HepG2 (cell line): ENCODE results near the gene KRTAP3-3. TPM values are rescaled to one million over a fixed set of nuclear protein-coding genes. Genes with fewer than 3 reads are reported as not detected.

Source experiments
- CBX1 ChIP-seq: IDR thresholded peaks from one replicate; pipeline ENCODE4 v1.6.1; 2016; ENCODE audit warnings: antibody characterized with exemption, low read depth
- HNF4A ChIP-seq: sonication (generic); formaldehyde crosslinking; IDR thresholded peaks from 2 replicates; pipeline ENCODE4 v1.4.0; 2020; ENCODE audit warnings: missing genetic modification reagents
- HOXA3 ChIP-seq: sonication (generic); formaldehyde crosslinking; IDR thresholded peaks from 2 replicates; pipeline ENCODE4 v1.5.0; 2020; ENCODE audit warnings: missing genetic modification reagents
- MAF1 ChIP-seq: sonication (generic); formaldehyde crosslinking; IDR thresholded peaks from 2 replicates; pipeline ENCODE4 v1.5.0; 2020; ENCODE audit warnings: missing genetic modification reagents, borderline replicate concordance
- NR2C2 ChIP-seq: sonication (generic); formaldehyde crosslinking; IDR thresholded peaks from 2 replicates; pipeline ENCODE4 v1.4.0; 2020; ENCODE audit warnings: missing genetic modification reagents, mild to moderate bottlenecking, moderate library complexity, borderline replicate concordance
- PITX1 ChIP-seq: sonication (generic); formaldehyde crosslinking; IDR thresholded peaks from 2 replicates; pipeline ENCODE4 v1.5.1; 2020; ENCODE audit warnings: mild to moderate bottlenecking, missing genetic modification reagents
- RBM22 ChIP-seq: fragments of 200-400 bp; formaldehyde crosslinking; optimal IDR thresholded peaks from 2 replicates; pipeline ENCODE3; 2017; ENCODE audit warnings: mild to moderate bottlenecking, low read length, moderate library complexity
- REXO4 ChIP-seq: sonication (generic); formaldehyde crosslinking; IDR thresholded peaks from 2 replicates; pipeline ENCODE4 v1.8.0; 2022; ENCODE audit warnings: missing genetic modification reagents, mild to moderate bottlenecking, borderline replicate concordance
- RFXAP ChIP-seq: sonication (generic); formaldehyde crosslinking; IDR thresholded peaks from 2 replicates; pipeline ENCODE4 v1.4.0; 2020; ENCODE audit warnings: missing genetic modification reagents, borderline replicate concordance
- ZBTB21 ChIP-seq: sonication (generic); formaldehyde crosslinking; IDR thresholded peaks from 2 replicates; pipeline ENCODE4 v1.4.0; 2020; ENCODE audit warnings: missing genetic modification reagents
- ZNF546 ChIP-seq: sonication (generic); formaldehyde crosslinking; conservative IDR thresholded peaks from 2 replicates; pipeline ENCODE4 v1.8.1; 2023; ENCODE audit warnings: mild to moderate bottlenecking, missing genetic modification reagents
- ZNF550 ChIP-seq: sonication (generic); formaldehyde crosslinking; IDR thresholded peaks from 2 replicates; pipeline ENCODE4 v1.4.0; 2020; ENCODE audit warnings: mild to moderate bottlenecking, missing genetic modification reagents, borderline replicate concordance
- ZNF629 ChIP-seq: sonication (generic); formaldehyde crosslinking; conservative IDR thresholded peaks from 2 replicates; pipeline ENCODE4 v1.5.0; 2020; ENCODE audit warnings: missing genetic modification reagents
- ZNF644 ChIP-seq: IDR thresholded peaks from 2 replicates; pipeline ENCODE4 v1.6.1; 2016; ENCODE audit warnings: low read depth
- ZNF660 ChIP-seq: sonication (generic); formaldehyde crosslinking; IDR thresholded peaks from 2 replicates; pipeline ENCODE4 v1.5.1; 2020; ENCODE audit warnings: mild to moderate bottlenecking, low read depth, missing genetic modification reagents, borderline replicate concordance
- ZNF75D ChIP-seq: sonication (generic); formaldehyde crosslinking; IDR thresholded peaks from 2 replicates; pipeline ENCODE4 v1.8.1; 2023; ENCODE audit warnings: missing genetic modification reagents, mild to moderate bottlenecking, borderline replicate concordance
- ZNF782 ChIP-seq: sonication (generic); formaldehyde crosslinking; IDR thresholded peaks from 2 replicates; pipeline ENCODE4 v1.4.0; 2020; ENCODE audit warnings: missing genetic modification reagents, mild to moderate bottlenecking, borderline replicate concordance
- polyA plus RNA-seq, 8 experiments: library from polyadenylated mRNA; depleted of rRNA in 3 of 8; stranded (reverse) in 7 of 8; unstranded in 1 of 8; fragments of >200 nt; fragmentation: Illumina TruSeq in 4 of 8; extraction: Trizol in 4 of 8; gene quantifications; 2 replicates each; pipeline versions ENCODE4 v1.2.1 to v1.2.3, GENCODE V29; 2011 to 2016; ENCODE audit warnings: low read depth in 4 of 8, missing spikeins in 1 of 8, mixed read lengths in 1 of 8; ENCODE audit not compliant: insufficient read depth in 1 of 8
- total RNA-seq, 5 experiments: library from RNA; depleted of rRNA; stranded (reverse); fragments of >200 nt; fragmentation: Illumina TruSeq; extraction: Trizol; gene quantifications; 2 replicates each; pipeline ENCODE4 v1.2.3, GENCODE V29; 2016; ENCODE audit warnings: low read depth in 1 of 5
- TF ChIP-seq, protein P1 (sequence below): IDR thresholded peaks from 2 replicates; pipeline ENCODE4 v1.6.1; 2012; ENCODE audit warnings: low read depth, low read length, improper control_type of control experiment
- TF ChIP-seq, protein P2 (sequence below): sonication (generic); formaldehyde crosslinking; IDR thresholded peaks from 2 replicates; pipeline ENCODE4 v1.9.0; 2022; ENCODE audit warnings: low read depth, missing genetic modification reagents
- TF ChIP-seq, protein P3 (sequence below): sonication (generic); formaldehyde crosslinking; IDR thresholded peaks from 2 replicates; pipeline ENCODE4 v1.4.0; 2020; ENCODE audit warnings: missing genetic modification reagents
- TF ChIP-seq, protein P4 (sequence below): sonication (generic); formaldehyde crosslinking; IDR thresholded peaks from 2 replicates; pipeline ENCODE4 v1.9.0; 2021; ENCODE audit warnings: missing genetic modification reagents, mild to moderate bottlenecking, borderline replicate concordance

Gene KRTAP3-3
- total and polyA plus RNA-seq, 2 of the 13 experiments (the other 11 are each of a cell fraction or from before 2014, with no cell fraction given) = not detected

DNA sequence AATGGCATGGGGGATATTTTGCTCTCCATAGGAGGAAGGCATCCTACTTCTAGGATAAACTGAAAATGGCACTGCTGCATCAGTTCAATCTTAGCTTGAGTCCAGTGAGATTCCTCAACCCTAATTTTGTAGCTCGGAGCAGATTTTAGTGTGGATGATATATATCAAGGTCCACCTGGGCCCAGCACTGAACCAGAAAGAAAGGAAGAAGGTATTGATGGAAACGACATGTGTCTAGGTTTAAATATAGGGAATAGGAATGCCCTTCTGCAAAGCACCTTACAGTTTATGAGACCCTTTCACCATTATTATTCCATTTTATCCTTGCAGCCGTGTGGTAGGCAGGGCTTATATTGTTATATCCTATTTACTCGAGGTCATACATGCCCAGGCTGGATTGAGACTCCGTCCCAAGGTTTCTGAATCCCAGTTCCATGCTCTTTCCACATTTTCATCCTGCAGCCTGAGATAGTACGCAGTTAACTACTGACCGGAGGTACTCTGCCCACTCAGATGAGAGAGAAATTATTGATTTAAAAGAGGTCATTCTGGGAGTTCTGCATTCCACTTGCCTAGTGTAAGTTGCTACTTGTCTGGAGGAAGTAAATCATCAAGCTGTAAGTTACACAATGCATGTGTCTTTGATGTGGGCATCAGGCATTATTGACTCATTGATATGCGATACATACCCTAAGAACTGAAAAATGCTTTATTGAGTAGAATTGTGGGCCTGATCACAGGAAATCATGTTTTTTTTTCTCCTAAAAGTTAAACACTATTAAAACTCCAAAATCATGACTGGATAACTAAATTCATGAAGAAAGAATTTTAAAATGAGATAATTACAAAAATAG is 37.3 kb downstream of the KRTAP3-3 start (continued):
- peak; percentile 88 for TF ChIP-seq NR2C2 (CRISPR knock-in tag)
- TF ChIP-seq ZNF644 = peak; percentile 95
- no peak; the same call in 1 of the 2 replicates for TF ChIP-seq ZNF782 (CRISPR knock-in tag)
- TF ChIP-seq CBX1 = peak; percentile 59
- peak; percentile 88 for TF ChIP-seq HNF4A (CRISPR knock-in tag)
- TF ChIP-seq ZBTB21 (CRISPR knock-in tag) = peak; percentile 58; the same call in 1 of the 2 replicates
- TF ChIP-seq ZNF546 = no peak
- peak; percentile 85 for TF ChIP-seq HOXA3
- TF ChIP-seq PITX1 (CRISPR knock-in tag) = peak; percentile 96
- no peak for TF ChIP-seq ZNF660 (CRISPR knock-in tag)
- TF ChIP-seq, protein P1, sequence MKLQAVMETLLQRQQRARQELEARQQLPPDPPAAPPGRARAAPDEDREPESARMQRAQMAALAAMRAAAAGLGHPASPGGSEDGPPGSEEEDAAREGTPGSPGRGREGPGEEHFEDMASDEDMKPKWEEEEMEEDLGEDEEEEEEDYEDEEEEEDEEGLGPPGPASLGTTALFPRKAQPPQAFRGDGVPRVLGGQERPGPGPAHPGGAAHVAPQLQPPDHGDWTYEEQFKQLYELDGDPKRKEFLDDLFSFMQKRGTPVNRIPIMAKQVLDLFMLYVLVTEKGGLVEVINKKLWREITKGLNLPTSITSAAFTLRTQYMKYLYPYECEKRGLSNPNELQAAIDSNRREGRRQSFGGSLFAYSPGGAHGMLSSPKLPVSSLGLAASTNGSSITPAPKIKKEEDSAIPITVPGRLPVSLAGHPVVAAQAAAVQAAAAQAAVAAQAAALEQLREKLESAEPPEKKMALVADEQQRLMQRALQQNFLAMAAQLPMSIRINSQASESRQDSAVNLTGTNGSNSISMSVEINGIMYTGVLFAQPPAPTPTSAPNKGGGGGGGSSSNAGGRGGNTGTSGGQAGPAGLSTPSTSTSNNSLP = peak; percentile 100
- TF ChIP-seq ZNF75D = no peak
- TF ChIP-seq, protein P2, sequence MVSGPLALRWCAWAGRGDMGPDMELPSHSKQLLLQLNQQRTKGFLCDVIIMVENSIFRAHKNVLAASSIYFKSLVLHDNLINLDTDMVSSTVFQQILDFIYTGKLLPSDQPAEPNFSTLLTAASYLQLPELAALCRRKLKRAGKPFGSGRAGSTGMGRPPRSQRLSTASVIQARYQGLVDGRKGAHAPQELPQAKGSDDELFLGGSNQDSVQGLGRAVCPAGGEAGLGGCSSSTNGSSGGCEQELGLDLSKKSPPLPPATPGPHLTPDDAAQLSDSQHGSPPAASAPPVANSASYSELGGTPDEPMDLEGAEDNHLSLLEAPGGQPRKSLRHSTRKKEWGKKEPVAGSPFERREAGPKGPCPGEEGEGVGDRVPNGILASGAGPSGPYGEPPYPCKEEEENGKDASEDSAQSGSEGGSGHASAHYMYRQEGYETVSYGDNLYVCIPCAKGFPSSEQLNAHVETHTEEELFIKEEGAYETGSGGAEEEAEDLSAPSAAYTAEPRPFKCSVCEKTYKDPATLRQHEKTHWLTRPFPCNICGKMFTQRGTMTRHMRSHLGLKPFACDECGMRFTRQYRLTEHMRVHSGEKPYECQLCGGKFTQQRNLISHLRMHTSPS (CRISPR knock-in tag) = peak; percentile 82; the same call in 1 of the 2 replicates
- peak; percentile 85 for TF ChIP-seq RFXAP (CRISPR knock-in tag)
- TF ChIP-seq, protein P3, sequence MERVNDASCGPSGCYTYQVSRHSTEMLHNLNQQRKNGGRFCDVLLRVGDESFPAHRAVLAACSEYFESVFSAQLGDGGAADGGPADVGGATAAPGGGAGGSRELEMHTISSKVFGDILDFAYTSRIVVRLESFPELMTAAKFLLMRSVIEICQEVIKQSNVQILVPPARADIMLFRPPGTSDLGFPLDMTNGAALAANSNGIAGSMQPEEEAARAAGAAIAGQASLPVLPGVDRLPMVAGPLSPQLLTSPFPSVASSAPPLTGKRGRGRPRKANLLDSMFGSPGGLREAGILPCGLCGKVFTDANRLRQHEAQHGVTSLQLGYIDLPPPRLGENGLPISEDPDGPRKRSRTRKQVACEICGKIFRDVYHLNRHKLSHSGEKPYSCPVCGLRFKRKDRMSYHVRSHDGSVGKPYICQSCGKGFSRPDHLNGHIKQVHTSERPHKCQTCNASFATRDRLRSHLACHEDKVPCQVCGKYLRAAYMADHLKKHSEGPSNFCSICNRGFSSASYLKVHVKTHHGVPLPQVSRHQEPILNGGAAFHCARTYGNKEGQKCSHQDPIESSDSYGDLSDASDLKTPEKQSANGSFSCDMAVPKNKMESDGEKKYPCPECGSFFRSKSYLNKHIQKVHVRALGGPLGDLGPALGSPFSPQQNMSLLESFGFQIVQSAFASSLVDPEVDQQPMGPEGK = peak; percentile 78
- peak; percentile 60; the same call in 1 of the 2 replicates for TF ChIP-seq ZNF629
- no peak for TF ChIP-seq RBM22
- TF ChIP-seq MAF1 (CRISPR knock-in tag) = no peak
- TF ChIP-seq ZNF550 (CRISPR knock-in tag) = no peak
- no peak for TF ChIP-seq REXO4 (CRISPR knock-in tag)
- TF ChIP-seq, protein P4, sequence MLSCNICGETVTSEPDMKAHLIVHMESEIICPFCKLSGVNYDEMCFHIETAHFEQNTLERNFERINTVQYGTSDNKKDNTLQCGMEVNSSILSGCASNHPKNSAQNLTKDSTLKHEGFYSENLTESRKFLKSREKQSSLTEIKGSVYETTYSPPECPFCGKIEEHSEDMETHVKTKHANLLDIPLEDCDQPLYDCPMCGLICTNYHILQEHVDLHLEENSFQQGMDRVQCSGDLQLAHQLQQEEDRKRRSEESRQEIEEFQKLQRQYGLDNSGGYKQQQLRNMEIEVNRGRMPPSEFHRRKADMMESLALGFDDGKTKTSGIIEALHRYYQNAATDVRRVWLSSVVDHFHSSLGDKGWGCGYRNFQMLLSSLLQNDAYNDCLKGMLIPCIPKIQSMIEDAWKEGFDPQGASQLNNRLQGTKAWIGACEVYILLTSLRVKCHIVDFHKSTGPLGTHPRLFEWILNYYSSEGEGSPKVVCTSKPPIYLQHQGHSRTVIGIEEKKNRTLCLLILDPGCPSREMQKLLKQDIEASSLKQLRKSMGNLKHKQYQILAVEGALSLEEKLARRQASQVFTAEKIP = no peak
